ENCODE data around the gene ABCB11. TPM values are rescaled to one million over a fixed set of nuclear protein-coding genes. Genes with fewer than 3 reads are reported as not detected.
A peak's percentile ranks its signal among the peaks of the same experiment; 100 is the strongest.
"Not testable (repeated sequence)": the region's sequence is repeated elsewhere in the genome, so short reads cannot be mapped to it uniquely, and the experiment has no call there.

Gene ABCB11
- total RNA-seq, 2 donors from 2014 or later, result 4.1 TPM

DNA sequence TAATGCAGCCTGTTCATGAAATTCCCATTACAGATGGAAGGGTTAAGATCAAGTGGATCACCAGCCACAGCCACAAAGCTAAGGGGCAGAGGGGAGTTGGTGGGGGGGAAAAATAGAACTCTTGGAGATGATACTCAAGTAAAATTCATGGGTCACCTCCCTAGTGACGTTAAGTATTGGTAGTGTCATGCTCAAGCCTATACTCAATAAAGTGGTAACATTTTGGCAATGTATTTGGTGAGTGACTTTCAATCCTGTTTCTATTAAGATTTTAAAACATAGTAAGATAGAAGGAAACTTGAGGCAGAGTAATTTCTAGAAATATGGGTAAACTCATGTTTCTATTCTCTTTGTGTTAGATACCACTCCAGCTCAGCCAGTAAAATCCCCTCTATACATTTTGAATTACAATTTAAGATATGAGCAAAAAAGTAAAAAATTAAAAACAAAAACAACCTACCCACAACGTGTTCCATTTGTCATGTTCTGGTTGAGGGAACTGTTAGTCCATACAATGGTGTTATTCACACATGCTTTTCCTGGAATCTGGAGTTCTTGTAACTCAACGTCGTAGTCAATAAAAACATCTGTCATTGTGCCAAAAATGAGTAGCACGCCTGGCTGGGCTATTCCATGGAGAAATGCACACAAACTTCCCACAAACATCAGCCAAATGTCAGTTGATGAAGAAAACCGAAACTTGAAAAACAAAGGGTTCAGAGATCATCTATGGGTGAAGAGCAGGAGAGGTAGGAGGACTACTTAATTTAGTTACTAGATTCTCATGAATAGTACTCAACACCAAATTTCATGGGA lies 18.1 kb downstream of the ABCB11 start:
- DNase-seq (no peak), ATAC-seq (no peak)
- intact Hi-C loops (cut with DNase I, micrococcal nuclease), result no loop called here

GRCh38 chr2:169012191-169012792 lies 18.8 kb downstream of the ABCB11 start:
- intact Hi-C loops (cut with DNase I, micrococcal nuclease), result not testable (repeated sequence)
- DNase-seq (peak; percentile 53 to 83), ATAC-seq (peak; percentile 91)

DNA sequence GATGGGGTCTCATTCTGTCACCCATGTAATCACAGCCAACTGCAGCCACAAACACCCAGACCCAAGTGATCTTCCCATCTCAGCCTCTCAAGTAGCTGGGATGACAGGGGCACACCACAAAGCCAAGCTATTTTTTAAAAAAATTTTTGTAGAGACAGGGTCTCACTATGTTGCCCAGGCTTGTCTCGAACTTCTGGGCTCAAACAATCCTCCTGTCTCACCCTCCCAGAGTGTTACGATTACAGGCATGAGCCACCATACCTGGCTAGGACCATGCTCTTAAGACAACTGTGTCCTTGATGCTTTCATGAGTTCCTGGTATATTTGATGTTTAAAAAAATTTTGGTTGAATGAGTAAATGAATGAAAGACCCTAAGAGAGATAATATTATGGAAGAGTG lies 19.4 kb downstream of the ABCB11 start:
- ATAC-seq (no peak), DNase-seq (no peak)
- intact Hi-C loops (cut with DNase I, micrococcal nuclease), result no loop called here

DNA sequence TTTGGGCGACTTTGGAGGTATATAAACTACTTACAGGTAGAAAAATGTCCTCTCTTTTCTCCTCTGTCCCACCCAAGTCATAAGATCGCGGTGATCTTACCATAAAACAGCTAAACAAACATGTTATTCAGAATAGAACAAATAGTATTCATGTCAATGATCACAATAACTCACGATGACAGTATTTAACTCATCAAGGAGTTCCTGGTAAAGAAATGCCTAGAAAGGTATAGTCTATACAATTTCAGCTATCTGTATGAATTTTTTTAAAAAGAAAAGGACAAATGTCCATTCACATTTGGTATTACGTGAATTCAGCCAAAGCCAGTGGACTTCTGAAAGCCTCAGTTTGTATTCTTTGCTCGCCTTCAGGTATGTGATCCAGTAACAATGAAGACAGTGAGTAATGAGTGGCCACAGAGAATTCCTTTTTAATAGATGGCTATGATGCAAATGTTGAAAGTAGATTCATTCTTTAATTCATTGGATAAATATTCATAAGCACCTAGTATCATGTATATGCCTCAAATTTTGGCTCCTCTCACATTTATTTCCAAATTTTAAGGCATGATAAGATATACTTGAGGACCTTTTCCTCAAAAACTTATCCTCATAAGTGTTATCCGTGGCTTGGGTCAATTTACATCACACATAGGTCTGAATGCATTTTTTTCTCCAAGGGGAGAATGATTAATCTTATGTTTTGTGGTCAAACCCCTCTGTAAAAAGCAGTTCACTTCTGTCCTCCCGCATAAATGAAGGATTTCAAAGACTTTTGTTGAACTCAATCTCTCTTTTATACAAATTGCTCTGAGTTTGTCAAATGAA lies 20.3 kb downstream of the ABCB11 start:
- intact Hi-C loops (cut with DNase I, micrococcal nuclease), result no loop called here
- DNase-seq (no peak), ATAC-seq (peak; percentile 69)

- intact Hi-C loops (cut with DNase I, micrococcal nuclease), result no loop called here
- DNase-seq, result no peak
- ATAC-seq, result peak; percentile 25
Measured at GRCh38 chr2:169009865-169010579, 21.1 kb downstream of the ABCB11 start.

DNA sequence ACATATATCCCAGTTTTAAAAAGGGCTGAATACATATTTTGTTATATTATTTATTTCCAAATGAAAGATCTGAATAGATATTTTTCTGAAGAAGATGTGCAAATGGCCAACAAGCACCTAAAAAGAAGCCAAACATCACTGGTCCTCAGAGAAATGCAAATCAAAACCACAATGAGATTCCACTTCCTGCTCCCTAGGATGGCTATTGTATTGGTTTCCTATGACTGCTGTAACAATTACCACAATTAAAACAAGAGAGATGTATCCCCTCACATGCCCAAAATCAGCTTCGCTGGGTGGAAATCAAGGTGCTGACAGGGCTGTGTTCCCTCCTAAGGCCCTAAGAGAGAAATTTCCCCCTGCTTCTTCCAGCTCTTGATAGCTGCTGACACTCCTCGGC lies 23.2 kb downstream of the ABCB11 start:
- ATAC-seq (no peak), DNase-seq (no peak)
- intact Hi-C loops (cut with DNase I, micrococcal nuclease), result no loop called here

DNA sequence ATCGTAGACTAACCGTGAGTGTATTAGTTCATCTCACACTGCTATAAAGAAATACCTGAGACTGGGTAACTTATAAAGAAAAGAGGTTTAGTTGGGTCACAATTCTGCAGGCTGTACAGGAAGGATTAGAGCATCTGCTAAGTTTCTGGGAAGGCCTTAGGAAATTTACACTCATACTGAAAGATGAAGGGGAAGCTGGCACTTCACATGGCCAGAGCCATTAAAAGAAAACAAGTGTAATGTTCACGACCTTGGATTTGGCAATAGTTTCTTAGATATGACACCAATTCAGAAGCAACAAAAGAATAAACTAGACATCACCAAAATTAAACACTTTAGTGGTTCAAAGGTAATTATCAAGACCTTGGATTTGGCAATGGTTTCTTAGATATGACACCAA lies 23.8 kb downstream of the ABCB11 start:
- DNase-seq, result no peak
- ATAC-seq, result no peak
- intact Hi-C loops (cut with DNase I, micrococcal nuclease), result no loop called here

GRCh38 chr2:169006665-169007064 lies 24.5 kb downstream of the ABCB11 start:
- intact Hi-C loops (cut with DNase I, micrococcal nuclease), result no loop called here
- ATAC-seq (no peak), DNase-seq (no peak)

DNA sequence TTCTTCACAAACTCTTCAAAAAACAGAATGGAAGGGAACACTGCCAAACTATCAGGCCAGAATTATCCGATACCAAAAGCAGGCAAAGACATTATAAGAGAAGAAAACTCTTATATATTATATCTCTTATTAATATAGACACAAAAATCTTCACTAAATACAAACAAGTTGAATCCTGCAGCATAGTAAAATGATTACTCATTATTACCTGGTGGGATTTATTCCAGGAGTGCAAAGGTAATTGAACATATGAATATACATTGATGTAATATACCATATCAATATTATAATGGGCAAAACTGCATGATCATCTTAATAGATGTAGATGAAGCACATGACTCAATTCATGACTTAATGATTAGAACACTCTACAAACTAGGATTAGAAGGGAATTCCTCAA lies 25.1 kb downstream of the ABCB11 start:
- DNase-seq, result no peak
- intact Hi-C loops (cut with DNase I, micrococcal nuclease), result no loop called here
- no peak for ATAC-seq

DNA sequence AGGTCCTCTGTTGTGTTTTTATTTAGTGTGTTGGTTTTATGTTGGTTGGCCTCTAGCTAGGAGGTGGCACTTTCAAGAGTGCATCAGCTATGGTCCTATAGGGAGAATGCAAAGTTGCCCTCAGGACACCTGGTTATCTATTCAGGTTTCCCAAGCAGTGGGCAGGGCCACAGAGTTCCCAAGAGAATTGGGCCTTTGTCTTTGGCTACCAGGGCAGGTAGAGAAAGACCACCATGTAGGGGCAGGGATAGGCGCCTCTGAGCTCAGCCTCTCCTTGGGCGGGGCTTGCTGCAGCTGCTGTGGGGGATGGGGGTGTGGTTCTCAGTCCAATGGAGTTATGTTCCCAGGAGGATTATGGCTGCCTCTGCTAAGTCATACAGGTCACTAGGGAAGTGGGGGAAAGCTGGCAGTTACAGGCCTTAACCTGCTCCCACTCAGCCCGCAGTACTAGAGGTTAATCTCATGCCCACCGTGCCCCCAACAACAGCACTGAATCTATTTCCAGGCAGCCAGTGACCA lies 26.0 kb downstream of the ABCB11 start:
- intact Hi-C loops (cut with DNase I, micrococcal nuclease), result no loop called here
- ATAC-seq (no peak), DNase-seq (no peak)

GRCh38 chr2:169002161-169002738 lies 28.9 kb downstream of the ABCB11 start:
- no peak for ATAC-seq
- intact Hi-C loops (cut with DNase I, micrococcal nuclease), result no loop called here
- DNase-seq, result no peak

DNA sequence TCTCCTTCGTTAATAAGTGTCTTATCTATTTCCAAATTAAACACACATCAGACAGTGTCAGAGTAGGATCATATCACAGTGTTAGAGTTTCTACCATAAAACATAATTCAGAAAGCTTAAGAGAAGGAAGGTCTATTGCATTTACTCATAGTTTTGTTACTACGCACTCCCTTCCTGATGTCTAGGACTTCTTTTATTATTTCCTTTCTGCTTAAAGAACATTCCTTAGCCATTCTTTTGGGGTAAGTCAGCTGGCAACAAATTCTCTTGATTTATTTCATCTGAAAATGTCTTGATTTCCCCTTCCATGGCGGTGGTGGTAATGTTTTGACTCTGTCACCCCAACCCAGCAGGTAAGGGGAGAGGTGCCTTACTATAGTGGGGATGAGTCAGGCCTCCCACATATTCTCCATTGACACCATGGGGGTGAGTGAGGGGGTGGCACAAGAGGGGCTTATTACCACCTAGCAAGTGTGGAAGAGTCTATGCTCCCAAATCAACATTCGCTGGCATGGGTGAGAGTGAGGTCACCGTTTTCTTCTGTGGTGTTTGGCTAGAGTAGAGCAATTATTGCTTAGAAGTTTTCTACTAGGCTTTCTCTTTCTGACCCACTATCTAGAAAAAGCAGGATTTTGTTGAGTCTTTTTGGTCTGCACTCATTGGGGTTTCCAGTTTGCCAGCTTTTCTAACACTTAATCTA lies 29.9 kb downstream of the ABCB11 start:
- intact Hi-C loops (cut with DNase I, micrococcal nuclease), result no loop called here
- ATAC-seq (no peak), DNase-seq (no peak)

GRCh38 chr2:168999668-169000213 lies 31.4 kb downstream of the ABCB11 start:
- intact Hi-C loops (cut with DNase I, micrococcal nuclease), result no loop called here
- DNase-seq, result no peak
- no peak for ATAC-seq

GRCh38 chr2:168998609-168999211 lies 32.4 kb downstream of the ABCB11 start:
- DNase-seq, result peak in 1 of 2 donors; percentile 23
- intact Hi-C loops (cut with DNase I, micrococcal nuclease), result no loop called here

DNA sequence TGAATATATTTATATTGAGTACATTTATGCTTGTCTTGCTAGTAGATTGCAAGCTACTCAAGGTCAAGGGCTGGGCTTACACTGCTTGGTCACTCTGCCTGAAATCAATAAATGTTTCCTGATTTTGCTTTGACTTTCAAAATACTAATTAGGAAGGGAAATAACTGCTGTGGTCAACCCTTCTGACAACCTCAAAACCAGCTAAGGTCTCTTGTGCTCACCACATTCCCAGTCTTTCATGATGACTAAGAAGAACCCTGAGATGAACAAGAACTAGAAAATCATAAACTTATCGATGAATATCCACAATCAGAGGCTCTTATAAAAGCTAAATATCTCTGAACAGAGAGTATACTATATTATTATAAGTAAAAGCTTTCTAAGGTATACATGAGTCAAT lies 33.3 kb downstream of the ABCB11 start:
- no peak for DNase-seq
- ATAC-seq, result no peak
- intact Hi-C loops (cut with DNase I, micrococcal nuclease), result no loop called here

More at GRCh38 chr2:168998609-168999211, 32.4 kb downstream of the ABCB11 start:
- ATAC-seq, result peak; percentile 90

DNA sequence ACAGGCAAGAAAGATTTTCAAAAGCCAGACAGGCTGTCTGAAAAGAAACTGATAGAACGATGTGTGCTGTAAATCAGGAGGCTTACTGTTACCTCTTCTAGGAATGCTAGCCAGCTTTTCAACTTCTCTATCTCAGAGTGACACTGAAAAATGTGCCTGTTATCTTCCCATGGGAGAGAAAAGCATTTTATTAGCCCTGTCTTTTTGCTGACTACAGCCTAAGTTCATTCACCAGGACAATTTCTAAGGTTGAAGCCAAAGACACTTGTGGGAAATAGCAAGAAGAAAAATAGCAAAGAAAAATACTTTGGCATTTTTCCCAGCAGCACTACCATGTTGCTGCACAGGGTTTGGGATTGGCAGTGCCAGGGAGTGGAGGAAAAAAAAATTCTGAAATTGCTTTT lies 34.0 kb downstream of the ABCB11 start:
- intact Hi-C loops (cut with DNase I, micrococcal nuclease), result no loop called here
- DNase-seq (no peak), ATAC-seq (no peak)

DNA sequence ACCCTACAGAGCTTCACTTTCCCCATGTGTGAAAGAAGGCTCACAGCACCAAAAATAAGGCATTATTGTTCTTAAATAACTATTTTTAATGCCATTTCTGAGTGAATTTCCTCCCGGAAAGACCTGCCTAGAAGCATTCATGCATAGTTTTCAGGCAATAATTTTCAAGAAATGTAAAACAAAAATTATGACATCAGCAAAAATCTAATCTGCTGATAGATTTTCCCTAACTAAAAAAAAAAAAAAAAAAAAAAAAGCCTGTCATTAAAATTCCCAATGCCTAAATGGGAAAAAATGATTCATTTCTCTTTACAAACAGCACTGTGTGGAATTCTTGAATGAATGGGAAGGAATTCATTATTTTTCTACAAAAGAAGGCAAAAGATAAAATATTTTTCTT lies 35.4 kb downstream of the ABCB11 start:
- intact Hi-C loops (cut with DNase I, micrococcal nuclease), result no loop called here
- DNase-seq, result no peak
- ATAC-seq, result no peak

Measured in left colon (tissue), 2 donors.